HEK293 (cell line): Measurements from ENCODE around the gene TCOF1.

Source experiments
- CTCF ChIA-PET: fragments of 350-600 bp; formaldehyde crosslinking; extraction: SDS; loops from one replicate; lab custom pipeline; 2021; ENCODE audit warnings: antibody characterized with exemption; lab: Yijun Ruan, JAX
- POLR2A ChIA-PET: fragments of 300-600 bp; formaldehyde crosslinking; extraction: SDS; loops from one replicate; lab custom pipeline; 2020; ENCODE audit warnings: antibody characterized with exemption, inconsistent platforms; lab: Yijun Ruan, JAX
- H3K27ac ChIP-seq: fragments of 200-500 bp; sonication (Bioruptor generic); 2 replicates; pipeline ENCODE4 v1.5.1; 2014; ENCODE audit warnings: low read depth, low read length, control low read depth, inconsistent platforms; ENCODE audit errors: extremely low read depth
- H3K36me3 ChIP-seq, 2 experiments: fragments of 200-500 bp in 1 of 2; sonication (Bioruptor generic) in 1 of 2; 1 replicate in 1 of 2; 2 replicates in 1 of 2; pipeline ENCODE4 v1.5.1; 2014 to 2017; ENCODE audit warnings: inconsistent platforms in 2 of 2, low read length in 2 of 2; ENCODE audit not compliant: control insufficient read depth in 2 of 2, insufficient read depth in 1 of 2
- H3K4me1 ChIP-seq: fragments of 200-500 bp; sonication (Bioruptor generic); 2 replicates; pipeline ENCODE4 v1.5.1; 2014; ENCODE audit warnings: mild to moderate bottlenecking, low read length, inconsistent platforms; ENCODE audit not compliant: control insufficient read depth, insufficient read depth
- H3K4me3 ChIP-seq: 2 replicates; pipeline ENCODE4 v1.5.1; 2011; ENCODE audit warnings: low read depth, mild to moderate bottlenecking, control low read depth, low read length, moderate library complexity
- H3K9me3 ChIP-seq: fragments of 200-500 bp; sonication (Bioruptor generic); 2 replicates; pipeline ENCODE4 v1.5.1; 2014; ENCODE audit warnings: low read depth, low read length, inconsistent platforms; ENCODE audit not compliant: control insufficient read depth, insufficient read depth
- EGR2 ChIP-seq: fragments of 450-650 bp; formaldehyde crosslinking; IDR thresholded peaks from 2 replicates; pipeline ENCODE4 v1.5.1; 2016; ENCODE audit warnings: low read depth, missing biosample characterization, missing genetic modification characterization
- FEZF1 ChIP-seq: fragments of 450-650 bp; formaldehyde crosslinking; IDR thresholded peaks from 2 replicates; pipeline ENCODE4 v1.5.1; 2016; ENCODE audit warnings: missing biosample characterization, missing genetic modification characterization
- ZBTB7A ChIP-seq: fragments of 450-650 bp; formaldehyde crosslinking; IDR thresholded peaks from 2 replicates; pipeline ENCODE4 v1.5.1; 2016; ENCODE audit warnings: low read depth, missing biosample characterization, missing genetic modification characterization
- ZFHX2 ChIP-seq: fragments of 450-650 bp; formaldehyde crosslinking; conservative IDR thresholded peaks from 2 replicates; pipeline ENCODE4 v1.5.1; 2016; ENCODE audit warnings: missing biosample characterization, missing genetic modification characterization
- ZFP37 ChIP-seq: fragments of 450-650 bp; formaldehyde crosslinking; IDR thresholded peaks from 2 replicates; pipeline ENCODE4 v1.5.1; 2016; ENCODE audit warnings: missing biosample characterization, missing genetic modification characterization
- ZIC2 ChIP-seq: fragments of 450-650 bp; formaldehyde crosslinking; IDR thresholded peaks from 2 replicates; pipeline ENCODE4 v1.5.1; 2016; ENCODE audit warnings: missing biosample characterization, missing genetic modification characterization
- ZNF610 ChIP-seq: fragments of 450-650 bp; formaldehyde crosslinking; IDR thresholded peaks from 2 replicates; pipeline ENCODE4 v1.5.1; 2016; ENCODE audit warnings: missing biosample characterization, missing genetic modification characterization, borderline replicate concordance
- ZNF624 ChIP-seq: fragments of 450-650 bp; formaldehyde crosslinking; IDR thresholded peaks from 2 replicates; pipeline ENCODE4 v1.5.1; 2017; ENCODE audit warnings: missing biosample characterization, missing genetic modification characterization
- TF ChIP-seq, protein P1 (sequence below): fragments of 450-650 bp; formaldehyde crosslinking; IDR thresholded peaks from 2 replicates; pipeline ENCODE4 v1.5.1; 2016; ENCODE audit warnings: missing biosample characterization, missing genetic modification characterization, borderline replicate concordance
- TF ChIP-seq, protein P2 (sequence below): fragments of 450-650 bp; formaldehyde crosslinking; IDR thresholded peaks from 2 replicates; pipeline ENCODE4 v1.5.1; 2016; ENCODE audit warnings: missing biosample characterization, missing genetic modification characterization
- TF ChIP-seq, protein P3 (sequence below): fragments of 450-650 bp; formaldehyde crosslinking; IDR thresholded peaks from 2 replicates; pipeline ENCODE4 v1.5.1; 2017; ENCODE audit warnings: missing biosample characterization, missing genetic modification characterization
- TF ChIP-seq, protein P4 (sequence below): fragments of 450-650 bp; formaldehyde crosslinking; IDR thresholded peaks from 2 replicates; pipeline ENCODE4 v1.5.1; 2016; ENCODE audit warnings: missing biosample characterization, missing genetic modification characterization

The TCOF1 gene

DNA sequence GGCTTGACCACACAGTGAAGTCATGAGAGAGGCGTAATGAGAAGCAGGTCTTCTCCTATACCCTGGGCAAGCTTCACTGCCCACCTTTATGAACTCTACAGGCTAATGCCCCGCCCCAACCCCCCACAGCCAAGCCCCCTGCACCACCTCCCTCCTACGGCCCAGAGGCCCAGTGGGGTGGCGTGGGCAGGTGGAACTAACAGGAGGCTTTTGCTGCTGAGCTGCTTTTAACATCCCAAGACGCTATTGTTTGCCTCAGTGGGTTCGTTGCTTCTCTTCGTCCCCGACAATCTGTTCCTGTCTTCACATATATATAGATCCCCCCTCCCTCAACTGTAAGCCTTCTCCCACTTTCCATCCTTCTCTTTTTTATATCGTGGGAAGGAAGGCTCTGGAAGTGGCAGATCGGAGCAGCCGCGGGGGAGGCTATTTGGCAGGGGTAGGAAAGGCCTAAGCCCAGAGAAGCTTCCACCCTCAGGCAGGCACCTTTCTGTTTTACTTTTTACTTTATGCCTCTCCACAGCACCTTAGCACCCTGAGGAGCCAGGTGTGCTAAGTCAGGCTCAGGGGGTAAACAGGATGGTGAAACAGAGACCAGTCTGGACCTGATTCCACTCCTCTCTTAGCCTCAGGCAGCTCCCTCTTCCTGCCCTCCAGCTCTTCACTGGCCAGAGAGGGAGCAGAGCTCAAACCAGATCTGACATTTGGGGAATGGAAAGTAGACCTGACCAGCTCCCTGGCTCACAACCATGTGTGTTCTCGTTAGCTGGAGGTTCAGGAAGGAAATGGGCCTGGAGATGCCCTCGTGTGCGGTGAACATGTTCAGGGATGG is 28.7 kb downstream of the TCOF1 start (continued):
- TF ChIP-seq, protein P1, sequence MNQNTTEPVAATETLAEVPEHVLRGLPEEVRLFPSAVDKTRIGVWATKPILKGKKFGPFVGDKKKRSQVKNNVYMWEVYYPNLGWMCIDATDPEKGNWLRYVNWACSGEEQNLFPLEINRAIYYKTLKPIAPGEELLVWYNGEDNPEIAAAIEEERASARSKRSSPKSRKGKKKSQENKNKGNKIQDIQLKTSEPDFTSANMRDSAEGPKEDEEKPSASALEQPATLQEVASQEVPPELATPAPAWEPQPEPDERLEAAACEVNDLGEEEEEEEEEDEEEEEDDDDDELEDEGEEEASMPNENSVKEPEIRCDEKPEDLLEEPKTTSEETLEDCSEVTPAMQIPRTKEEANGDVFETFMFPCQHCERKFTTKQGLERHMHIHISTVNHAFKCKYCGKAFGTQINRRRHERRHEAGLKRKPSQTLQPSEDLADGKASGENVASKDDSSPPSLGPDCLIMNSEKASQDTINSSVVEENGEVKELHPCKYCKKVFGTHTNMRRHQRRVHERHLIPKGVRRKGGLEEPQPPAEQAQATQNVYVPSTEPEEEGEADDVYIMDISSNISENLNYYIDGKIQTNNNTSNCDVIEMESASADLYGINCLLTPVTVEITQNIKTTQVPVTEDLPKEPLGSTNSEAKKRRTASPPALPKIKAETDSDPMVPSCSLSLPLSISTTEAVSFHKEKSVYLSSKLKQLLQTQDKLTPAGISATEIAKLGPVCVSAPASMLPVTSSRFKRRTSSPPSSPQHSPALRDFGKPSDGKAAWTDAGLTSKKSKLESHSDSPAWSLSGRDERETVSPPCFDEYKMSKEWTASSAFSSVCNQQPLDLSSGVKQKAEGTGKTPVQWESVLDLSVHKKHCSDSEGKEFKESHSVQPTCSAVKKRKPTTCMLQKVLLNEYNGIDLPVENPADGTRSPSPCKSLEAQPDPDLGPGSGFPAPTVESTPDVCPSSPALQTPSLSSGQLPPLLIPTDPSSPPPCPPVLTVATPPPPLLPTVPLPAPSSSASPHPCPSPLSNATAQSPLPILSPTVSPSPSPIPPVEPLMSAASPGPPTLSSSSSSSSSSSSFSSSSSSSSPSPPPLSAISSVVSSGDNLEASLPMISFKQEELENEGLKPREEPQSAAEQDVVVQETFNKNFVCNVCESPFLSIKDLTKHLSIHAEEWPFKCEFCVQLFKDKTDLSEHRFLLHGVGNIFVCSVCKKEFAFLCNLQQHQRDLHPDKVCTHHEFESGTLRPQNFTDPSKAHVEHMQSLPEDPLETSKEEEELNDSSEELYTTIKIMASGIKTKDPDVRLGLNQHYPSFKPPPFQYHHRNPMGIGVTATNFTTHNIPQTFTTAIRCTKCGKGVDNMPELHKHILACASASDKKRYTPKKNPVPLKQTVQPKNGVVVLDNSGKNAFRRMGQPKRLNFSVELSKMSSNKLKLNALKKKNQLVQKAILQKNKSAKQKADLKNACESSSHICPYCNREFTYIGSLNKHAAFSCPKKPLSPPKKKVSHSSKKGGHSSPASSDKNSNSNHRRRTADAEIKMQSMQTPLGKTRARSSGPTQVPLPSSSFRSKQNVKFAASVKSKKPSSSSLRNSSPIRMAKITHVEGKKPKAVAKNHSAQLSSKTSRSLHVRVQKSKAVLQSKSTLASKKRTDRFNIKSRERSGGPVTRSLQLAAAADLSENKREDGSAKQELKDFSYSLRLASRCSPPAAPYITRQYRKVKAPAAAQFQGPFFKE (tag by site-specific recombination): no peak
- TF ChIP-seq ZIC2 (tag by site-specific recombination): no peak
- TF ChIP-seq ZFHX2 (tag by site-specific recombination): peak; percentile 66
- TF ChIP-seq EGR2 (tag by site-specific recombination): peak; percentile 73
- no peak for TF ChIP-seq ZBTB7A
- TF ChIP-seq ZNF610 (tag by site-specific recombination): no peak
- no peak for TF ChIP-seq ZNF624 (tag by site-specific recombination)

DNA sequence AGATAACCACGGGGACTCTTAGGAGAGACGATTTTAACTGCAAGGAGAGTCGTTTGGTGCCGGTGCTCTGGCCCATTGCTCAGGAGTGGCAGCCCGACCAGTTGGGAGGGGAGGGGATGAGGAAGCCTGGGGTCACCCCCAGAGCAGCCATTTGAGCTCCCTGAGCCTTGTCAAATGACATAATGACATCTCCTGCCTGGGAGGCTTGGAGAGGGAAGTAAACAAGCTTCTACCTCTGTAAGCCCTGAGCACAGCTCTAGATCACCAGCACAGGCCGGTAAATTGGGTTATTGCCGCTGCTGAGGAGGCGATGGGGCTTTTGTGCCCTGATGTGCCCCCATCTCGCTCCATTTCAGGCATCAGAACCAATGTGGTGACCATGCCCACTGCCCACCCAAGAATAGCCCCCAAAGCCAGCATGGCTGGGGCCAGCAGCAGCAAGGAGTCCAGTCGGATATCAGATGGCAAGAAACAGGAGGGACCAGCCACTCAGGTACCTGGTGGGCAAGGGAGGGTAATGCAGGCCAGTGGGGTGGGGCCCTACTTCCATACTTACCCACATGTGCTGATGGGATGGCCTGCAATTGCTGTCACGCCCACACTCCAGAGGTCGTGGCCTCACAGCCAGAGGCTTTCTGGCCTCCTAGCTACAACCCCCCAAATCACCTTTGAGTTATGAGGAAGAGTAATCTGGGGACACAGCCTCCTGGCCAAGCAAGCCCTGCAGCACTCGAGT is 32.2 kb downstream of the TCOF1 start:
- CTCF ChIA-PET: interaction anchor here (0.6 to 1.1 kb wide), 2 partner anchors 61 to 552 kb away, joined by 4 to 5 read pairs; no protein-coding TSS in a partner anchor
- POLR2A ChIA-PET: no interaction called here
- no peak overlapping the region for H3K4me3 ChIP-seq
- no peak for TF ChIP-seq ZFP37 (tag by site-specific recombination)
- TF ChIP-seq, protein P2, sequence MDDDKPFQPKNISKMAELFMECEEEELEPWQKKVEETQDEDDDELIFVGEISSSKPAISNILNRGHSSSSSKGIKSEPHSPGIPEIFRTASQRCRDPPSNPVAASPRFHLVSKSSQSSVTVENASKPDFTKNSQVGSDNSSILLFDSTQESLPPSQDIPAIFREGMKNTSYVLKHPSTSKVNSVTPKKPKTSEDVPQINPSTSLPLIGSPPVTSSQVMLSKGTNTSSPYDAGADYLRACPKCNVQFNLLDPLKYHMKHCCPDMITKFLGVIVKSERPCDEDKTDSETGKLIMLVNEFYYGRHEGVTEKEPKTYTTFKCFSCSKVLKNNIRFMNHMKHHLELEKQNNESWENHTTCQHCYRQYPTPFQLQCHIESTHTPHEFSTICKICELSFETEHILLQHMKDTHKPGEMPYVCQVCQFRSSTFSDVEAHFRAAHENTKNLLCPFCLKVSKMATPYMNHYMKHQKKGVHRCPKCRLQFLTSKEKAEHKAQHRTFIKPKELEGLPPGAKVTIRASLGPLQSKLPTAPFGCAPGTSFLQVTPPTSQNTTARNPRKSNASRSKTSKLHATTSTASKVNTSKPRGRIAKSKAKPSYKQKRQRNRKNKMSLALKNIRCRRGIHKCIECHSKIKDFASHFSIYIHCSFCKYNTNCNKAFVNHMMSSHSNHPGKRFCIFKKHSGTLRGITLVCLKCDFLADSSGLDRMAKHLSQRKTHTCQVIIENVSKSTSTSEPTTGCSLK (tag by site-specific recombination): no peak
- H3K27ac ChIP-seq: no peak overlapping the region
- H3K9me3 ChIP-seq: no peaks in the 10 kb centered on the region
- peaks cover 31 to 98% of the 10 kb centered on the region in 2 experiments for H3K36me3 ChIP-seq
- no peaks in the 10 kb centered on the region for H3K4me1 ChIP-seq

DNA sequence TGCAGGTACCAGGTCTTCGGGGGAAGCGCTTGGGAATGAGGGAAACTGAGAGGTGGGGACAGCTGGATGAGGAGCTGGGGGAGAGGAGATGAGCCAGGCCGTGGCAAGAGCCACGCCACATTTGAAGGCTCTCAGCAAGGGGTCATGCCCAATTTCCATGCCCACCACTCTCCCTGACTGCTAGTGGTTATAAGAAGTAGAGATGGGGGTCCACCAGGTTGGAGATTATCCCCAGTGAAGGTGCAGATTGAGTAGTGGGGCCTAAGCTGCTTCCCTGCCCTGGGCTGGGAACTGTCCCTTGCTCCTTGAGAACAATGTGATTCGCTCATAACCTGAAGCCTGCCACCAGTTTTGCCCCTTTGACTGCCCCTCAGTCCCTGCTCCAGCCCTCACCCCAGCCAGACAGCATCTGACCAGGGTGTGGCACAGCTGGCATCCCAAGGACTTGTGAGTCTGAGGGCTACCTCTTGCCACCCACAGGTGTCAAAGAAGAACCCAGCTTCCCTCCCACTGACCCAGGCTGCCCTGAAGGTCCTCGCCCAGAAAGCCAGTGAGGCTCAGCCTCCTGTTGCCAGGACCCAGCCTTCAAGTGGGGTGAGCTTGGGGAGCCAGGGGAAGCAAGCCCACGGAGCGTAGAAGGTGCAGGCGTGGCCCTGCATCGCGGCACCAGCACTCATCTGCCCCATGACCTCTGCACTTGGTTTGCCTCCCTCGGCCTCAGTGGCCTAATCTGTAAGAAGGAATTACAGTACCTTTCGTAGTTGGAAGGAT is 33.8 kb downstream of the TCOF1 start:
- Histone ChIP-seq H3K36me3 (peaks cover 29 to 98% of the 10 kb centered on the region in 2 experiments), H3K4me1 (no peaks in the 10 kb centered on the region), H3K9me3 (no peaks in the 10 kb centered on the region), H3K4me3 (no peak overlapping the region), H3K27ac (no peak overlapping the region)
- ChIA-PET POLR2A (no interaction called here), CTCF (no interaction called here)
- TF ChIP-seq FEZF1 (tag by site-specific recombination): no peak
- TF ChIP-seq, protein P3, sequence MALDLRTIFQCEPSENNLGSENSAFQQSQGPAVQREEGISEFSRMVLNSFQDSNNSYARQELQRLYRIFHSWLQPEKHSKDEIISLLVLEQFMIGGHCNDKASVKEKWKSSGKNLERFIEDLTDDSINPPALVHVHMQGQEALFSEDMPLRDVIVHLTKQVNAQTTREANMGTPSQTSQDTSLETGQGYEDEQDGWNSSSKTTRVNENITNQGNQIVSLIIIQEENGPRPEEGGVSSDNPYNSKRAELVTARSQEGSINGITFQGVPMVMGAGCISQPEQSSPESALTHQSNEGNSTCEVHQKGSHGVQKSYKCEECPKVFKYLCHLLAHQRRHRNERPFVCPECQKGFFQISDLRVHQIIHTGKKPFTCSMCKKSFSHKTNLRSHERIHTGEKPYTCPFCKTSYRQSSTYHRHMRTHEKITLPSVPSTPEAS (tag by site-specific recombination): no peak
- TF ChIP-seq, protein P4, sequence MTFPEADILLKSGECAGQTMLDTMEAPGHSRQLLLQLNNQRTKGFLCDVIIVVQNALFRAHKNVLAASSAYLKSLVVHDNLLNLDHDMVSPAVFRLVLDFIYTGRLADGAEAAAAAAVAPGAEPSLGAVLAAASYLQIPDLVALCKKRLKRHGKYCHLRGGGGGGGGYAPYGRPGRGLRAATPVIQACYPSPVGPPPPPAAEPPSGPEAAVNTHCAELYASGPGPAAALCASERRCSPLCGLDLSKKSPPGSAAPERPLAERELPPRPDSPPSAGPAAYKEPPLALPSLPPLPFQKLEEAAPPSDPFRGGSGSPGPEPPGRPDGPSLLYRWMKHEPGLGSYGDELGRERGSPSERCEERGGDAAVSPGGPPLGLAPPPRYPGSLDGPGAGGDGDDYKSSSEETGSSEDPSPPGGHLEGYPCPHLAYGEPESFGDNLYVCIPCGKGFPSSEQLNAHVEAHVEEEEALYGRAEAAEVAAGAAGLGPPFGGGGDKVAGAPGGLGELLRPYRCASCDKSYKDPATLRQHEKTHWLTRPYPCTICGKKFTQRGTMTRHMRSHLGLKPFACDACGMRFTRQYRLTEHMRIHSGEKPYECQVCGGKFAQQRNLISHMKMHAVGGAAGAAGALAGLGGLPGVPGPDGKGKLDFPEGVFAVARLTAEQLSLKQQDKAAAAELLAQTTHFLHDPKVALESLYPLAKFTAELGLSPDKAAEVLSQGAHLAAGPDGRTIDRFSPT (tag by site-specific recombination): 0 out of 2 replicates have a peak, but pooled peaks have one; percentile 10
